ENCODE data around the gene C13orf46.

The C13orf46 gene

DNA sequence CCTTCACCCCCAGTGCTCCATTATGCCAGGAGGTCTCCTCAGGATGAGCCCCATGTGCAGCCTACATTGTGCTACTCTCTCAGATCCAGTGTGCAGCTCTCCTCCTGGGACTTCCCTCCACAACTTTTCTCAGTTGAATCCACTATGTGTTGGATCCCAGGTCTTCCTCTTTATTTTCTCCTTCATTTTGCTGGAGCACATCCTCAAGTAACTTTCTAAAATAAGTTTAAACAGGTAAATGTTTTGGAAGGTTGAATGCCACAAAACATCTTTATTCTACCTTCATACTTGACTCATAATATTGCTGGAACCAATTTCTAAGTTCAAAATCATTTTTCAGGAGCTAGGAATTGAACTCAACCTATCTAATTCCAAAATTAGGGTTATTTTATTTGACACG, 52.1 kb downstream of the C13orf46 start:
- 89% methylated on average over 1 of the region's 1 CpG for WGBS (ENCODE audit: insufficient coverage)
- Histone ChIP-seq H3K4me3 (ENCODE audit: control insufficient read depth in 1 of 7, extremely low read depth in 1 of 7, insufficient read depth in 4 of 7, low read depth in 2 of 7, low read length in 6 of 7) (no peak overlapping the region), H3K27me3 (replicated peaks in 2 of 5; ENCODE audit: control insufficient read depth in 4 of 5, insufficient read depth in 5 of 5, low read length in 4 of 5) (peaks cover 0 to 5% (median 0%) of the 10 kb centered on the region in 5 experiments), H3K4me1 (ENCODE audit: control extremely low read depth in 1 of 4, control insufficient read depth in 4 of 4, insufficient read depth in 4 of 4, low read length in 3 of 4) (peaks cover 0 to 2% (median 0%) of the 10 kb centered on the region in 4 experiments), H3K27ac (ENCODE audit: insufficient read depth in 1 of 2, low read depth in 1 of 2, low read length in 2 of 2, poor library complexity in 1 of 2, severe bottlenecking in 2 of 2) (no peak overlapping the region), H3K9me3 (ENCODE audit: control extremely low read depth in 1 of 5, control insufficient read depth in 4 of 5, insufficient read depth in 2 of 5, low read depth in 1 of 5, low read length in 4 of 5) (peaks cover 0 to 17% (median 4%) of the 10 kb centered on the region in 5 experiments), H3K36me3 (ENCODE audit: control insufficient read depth in 4 of 4, insufficient read depth in 4 of 4, low read length in 3 of 4) (no peaks in the 10 kb centered on the region)
- ChIA-PET CTCF (no interaction called here), POLR2A (no interaction called here)
- no peak for DNase-seq

DNA sequence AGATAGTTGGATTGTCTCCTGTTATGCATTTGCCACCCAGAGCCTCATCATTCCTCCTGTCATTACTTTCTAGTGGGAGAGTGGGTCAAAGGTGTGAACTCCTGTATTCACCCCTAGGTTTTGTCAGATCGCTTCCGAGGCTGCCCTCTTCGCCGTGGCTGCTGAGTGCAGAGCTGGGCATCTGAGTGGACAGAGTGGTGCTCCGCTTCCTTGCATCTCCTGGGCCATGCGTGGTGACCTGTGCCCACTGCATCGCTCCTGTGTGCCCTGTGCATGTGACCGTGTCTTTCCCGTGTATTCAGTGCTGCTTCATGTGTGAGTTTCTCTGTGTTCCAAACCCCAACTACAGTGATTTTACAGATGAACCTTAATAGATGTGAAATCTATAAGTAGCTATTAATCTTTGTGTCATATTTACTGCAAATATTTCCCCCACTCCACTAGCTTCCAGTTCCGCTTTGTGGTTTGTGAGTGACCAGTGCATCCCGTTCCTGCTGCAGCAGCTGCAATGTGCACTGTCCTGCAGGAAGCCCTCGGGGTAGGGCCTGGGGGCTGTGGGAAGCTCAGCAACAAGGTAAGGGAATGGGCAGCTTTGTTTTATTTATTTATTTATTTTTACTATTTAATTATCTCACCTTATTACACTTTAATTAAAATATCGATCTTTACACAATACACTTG, 53.1 kb downstream of the C13orf46 start:
- no peak overlapping the region for H3K4me3 ChIP-seq (ENCODE audit: control insufficient read depth in 1 of 7, extremely low read depth in 1 of 7, insufficient read depth in 4 of 7, low read depth in 2 of 7, low read length in 6 of 7)
- no peak overlapping the region for H3K27ac ChIP-seq (ENCODE audit: insufficient read depth in 1 of 2, low read depth in 1 of 2, low read length in 2 of 2, poor library complexity in 1 of 2, severe bottlenecking in 2 of 2)
- CTCF ChIA-PET, result no interaction called here
- WGBS (ENCODE audit: insufficient coverage), result 88% methylated on average over 8 of the region's 13 CpGs
- peaks cover 0 to 2% (median 0%) of the 10 kb centered on the region in 4 experiments for H3K4me1 ChIP-seq (ENCODE audit: control extremely low read depth in 1 of 4, control insufficient read depth in 4 of 4, insufficient read depth in 4 of 4, low read length in 3 of 4)
- POLR2A ChIA-PET, result no interaction called here
- no peaks in the 10 kb centered on the region for H3K36me3 ChIP-seq (ENCODE audit: control insufficient read depth in 4 of 4, insufficient read depth in 4 of 4, low read length in 3 of 4)
- H3K27me3 ChIP-seq (replicated peaks in 2 of 5; ENCODE audit: control insufficient read depth in 4 of 5, insufficient read depth in 5 of 5, low read length in 4 of 5), result peaks cover 0 to 7% (median 1%) of the 10 kb centered on the region in 5 experiments
- peak in 2 of 3 donors; percentile 18 to 22 for DNase-seq
- H3K9me3 ChIP-seq (ENCODE audit: control extremely low read depth in 1 of 5, control insufficient read depth in 4 of 5, insufficient read depth in 2 of 5, low read depth in 1 of 5, low read length in 4 of 5), result peaks cover 0 to 17% (median 4%) of the 10 kb centered on the region in 5 experiments

DNA sequence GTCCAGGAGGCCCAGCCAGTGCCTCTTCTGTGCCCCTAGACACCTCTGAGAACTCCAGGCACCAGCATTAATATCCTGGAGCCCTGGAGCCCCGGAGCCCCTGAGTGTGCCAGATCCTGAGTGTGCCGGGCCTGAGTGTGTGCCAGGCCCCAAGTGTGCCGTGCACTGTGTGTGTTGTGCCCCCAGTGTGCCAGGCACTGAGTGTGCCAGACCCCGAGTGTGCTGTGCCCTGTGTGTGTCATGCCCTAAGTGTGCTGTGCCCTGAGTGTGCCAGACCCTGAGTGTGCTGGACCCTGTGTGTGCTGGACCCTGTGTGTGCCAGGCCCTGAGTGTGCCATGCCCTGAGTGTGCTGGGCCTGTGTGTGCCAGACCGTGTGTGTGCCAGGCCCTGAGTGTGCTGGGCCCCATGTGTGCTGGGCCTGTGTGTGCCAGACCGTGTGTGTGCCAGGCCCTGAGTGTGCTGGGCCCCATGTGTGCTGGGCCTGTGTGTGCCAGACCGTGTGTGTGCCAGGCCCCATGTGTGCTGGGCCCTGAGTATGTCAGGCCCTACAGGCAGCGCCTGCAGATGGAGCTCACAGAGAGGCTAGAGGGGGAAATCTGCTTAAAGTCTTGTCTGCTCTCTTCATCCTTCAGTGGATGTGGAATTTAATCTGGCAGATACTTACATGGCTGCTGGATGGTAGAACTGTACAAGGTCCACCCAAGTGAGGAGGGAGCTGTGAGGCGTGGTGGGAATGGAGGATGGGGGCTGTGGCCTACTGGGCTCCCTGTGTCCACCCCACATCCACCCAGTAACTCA, 53.9 kb downstream of the C13orf46 start:
- Histone ChIP-seq H3K4me1 (ENCODE audit: control extremely low read depth in 1 of 4, control insufficient read depth in 4 of 4, insufficient read depth in 4 of 4, low read length in 3 of 4) (peaks cover 0 to 2% (median 0%) of the 10 kb centered on the region in 4 experiments), H3K9me3 (ENCODE audit: control extremely low read depth in 1 of 5, control insufficient read depth in 4 of 5, insufficient read depth in 2 of 5, low read depth in 1 of 5, low read length in 4 of 5) (peaks cover 0 to 17% (median 4%) of the 10 kb centered on the region in 5 experiments), H3K4me3 (ENCODE audit: control insufficient read depth in 1 of 7, extremely low read depth in 1 of 7, insufficient read depth in 4 of 7, low read depth in 2 of 7, low read length in 6 of 7) (no peak overlapping the region), H3K27me3 (replicated peaks in 2 of 5; ENCODE audit: control insufficient read depth in 4 of 5, insufficient read depth in 5 of 5, low read length in 4 of 5) (peaks cover 0 to 11% (median 2%) of the 10 kb centered on the region in 5 experiments), H3K36me3 (ENCODE audit: control insufficient read depth in 4 of 4, insufficient read depth in 4 of 4, low read length in 3 of 4) (no peaks in the 10 kb centered on the region), H3K27ac (ENCODE audit: insufficient read depth in 1 of 2, low read depth in 1 of 2, low read length in 2 of 2, poor library complexity in 1 of 2, severe bottlenecking in 2 of 2) (no peak overlapping the region)
- DNase-seq, result no peak
- CTCF ChIA-PET, result no interaction called here
- POLR2A ChIA-PET, result no interaction called here
- 92% methylated on average over 8 of the region's 9 CpGs for WGBS (ENCODE audit: insufficient coverage)

DNA sequence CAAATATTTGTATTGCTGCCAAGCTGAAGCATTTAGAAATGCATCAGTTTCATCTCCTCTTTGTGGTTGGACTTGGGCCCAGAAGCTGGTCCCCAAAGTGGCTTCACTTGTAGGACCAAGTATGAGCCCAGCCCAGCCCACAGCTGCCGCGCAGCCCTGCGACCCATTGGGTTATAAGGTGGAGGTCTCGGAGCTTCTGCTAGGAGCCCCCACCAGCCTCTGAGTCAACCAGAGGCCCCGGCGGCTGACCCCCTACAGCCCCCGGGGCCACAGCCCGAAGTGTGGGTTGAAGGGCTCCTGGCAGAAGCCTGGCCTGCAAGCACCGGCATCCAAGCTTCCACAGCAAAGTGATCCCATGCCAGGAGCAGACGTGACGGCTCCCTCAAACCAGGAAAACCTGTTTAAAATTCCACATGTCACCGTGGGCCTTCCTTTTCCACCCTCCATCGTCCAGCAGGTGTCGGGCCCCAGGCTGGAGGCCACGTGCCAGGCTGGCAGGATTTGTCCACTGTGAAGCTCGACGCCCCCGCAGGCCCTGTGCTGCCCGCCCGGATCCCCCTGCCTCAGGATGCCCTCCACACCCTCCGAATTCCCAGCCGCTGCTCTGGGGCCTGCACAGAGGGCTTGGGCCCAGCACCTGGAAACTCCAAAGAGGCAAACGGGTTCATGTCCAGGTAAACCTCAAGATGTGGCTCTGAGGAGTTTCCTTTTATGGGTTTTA, 54.7 kb downstream of the C13orf46 start:
- CTCF ChIA-PET, result no interaction called here
- H3K36me3 ChIP-seq (ENCODE audit: control insufficient read depth in 4 of 4, insufficient read depth in 4 of 4, low read length in 3 of 4), result no peaks in the 10 kb centered on the region
- WGBS (ENCODE audit: insufficient coverage), result 98% methylated on average over 20 of the region's 23 CpGs

DNA sequence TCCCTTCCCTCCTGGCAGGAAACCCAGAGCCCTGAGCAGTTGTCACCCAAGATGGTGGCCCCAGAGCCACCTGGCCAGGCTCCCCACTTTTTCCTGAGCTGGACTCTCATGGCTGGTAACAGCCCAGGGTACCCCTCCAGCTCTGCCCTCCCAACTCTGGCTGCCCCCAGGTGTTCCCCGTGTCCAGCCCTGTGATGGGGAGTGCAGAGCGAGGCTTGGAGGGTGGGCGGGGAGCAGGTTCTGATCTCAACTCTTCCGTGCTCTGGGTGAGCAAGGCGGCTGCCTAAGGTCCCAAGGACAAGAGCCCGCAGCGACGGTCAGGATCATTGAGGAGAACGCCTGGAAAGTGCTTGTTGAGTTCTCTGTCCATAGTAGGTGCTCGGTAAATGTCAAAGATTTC, 55.3 kb downstream of the C13orf46 start:
- Histone ChIP-seq H3K4me1 (ENCODE audit: control extremely low read depth in 1 of 4, control insufficient read depth in 4 of 4, insufficient read depth in 4 of 4, low read length in 3 of 4) (peaks cover 0 to 2% (median 0%) of the 10 kb centered on the region in 4 experiments), H3K27ac (ENCODE audit: insufficient read depth in 1 of 2, low read depth in 1 of 2, low read length in 2 of 2, poor library complexity in 1 of 2, severe bottlenecking in 2 of 2) (no peak overlapping the region), H3K9me3 (ENCODE audit: control extremely low read depth in 1 of 5, control insufficient read depth in 4 of 5, insufficient read depth in 2 of 5, low read depth in 1 of 5, low read length in 4 of 5) (peaks cover 0 to 19% (median 4%) of the 10 kb centered on the region in 5 experiments), H3K27me3 (replicated peaks in 2 of 5; ENCODE audit: control insufficient read depth in 4 of 5, insufficient read depth in 5 of 5, low read length in 4 of 5) (peaks cover 0 to 20% (median 5%) of the 10 kb centered on the region in 5 experiments), H3K4me3 (ENCODE audit: control insufficient read depth in 1 of 7, extremely low read depth in 1 of 7, insufficient read depth in 4 of 7, low read depth in 2 of 7, low read length in 6 of 7) (no peak overlapping the region), H3K36me3 (ENCODE audit: control insufficient read depth in 4 of 4, insufficient read depth in 4 of 4, low read length in 3 of 4) (no peaks in the 10 kb centered on the region)
- DNase-seq, result no peak
- WGBS (ENCODE audit: insufficient coverage), result 100% methylated on average over 8 of the region's 10 CpGs
- ChIA-PET CTCF (no interaction called here), POLR2A (no interaction called here)

More for the DNA sequence above, 54.7 kb downstream of the C13orf46 start:
- no peak overlapping the region for H3K27ac ChIP-seq (ENCODE audit: insufficient read depth in 1 of 2, low read depth in 1 of 2, low read length in 2 of 2, poor library complexity in 1 of 2, severe bottlenecking in 2 of 2)
- POLR2A ChIA-PET, result no interaction called here
- peaks cover 0 to 18% (median 5%) of the 10 kb centered on the region in 5 experiments for H3K27me3 ChIP-seq (replicated peaks in 2 of 5; ENCODE audit: control insufficient read depth in 4 of 5, insufficient read depth in 5 of 5, low read length in 4 of 5)
- H3K4me3 ChIP-seq (ENCODE audit: control insufficient read depth in 1 of 7, extremely low read depth in 1 of 7, insufficient read depth in 4 of 7, low read depth in 2 of 7, low read length in 6 of 7), result no peak overlapping the region
- H3K9me3 ChIP-seq (ENCODE audit: control extremely low read depth in 1 of 5, control insufficient read depth in 4 of 5, insufficient read depth in 2 of 5, low read depth in 1 of 5, low read length in 4 of 5), result peaks cover 0 to 17% (median 4%) of the 10 kb centered on the region in 5 experiments
- DNase-seq, result no peak
- peaks cover 0 to 2% (median 0%) of the 10 kb centered on the region in 4 experiments for H3K4me1 ChIP-seq (ENCODE audit: control extremely low read depth in 1 of 4, control insufficient read depth in 4 of 4, insufficient read depth in 4 of 4, low read length in 3 of 4)

DNA sequence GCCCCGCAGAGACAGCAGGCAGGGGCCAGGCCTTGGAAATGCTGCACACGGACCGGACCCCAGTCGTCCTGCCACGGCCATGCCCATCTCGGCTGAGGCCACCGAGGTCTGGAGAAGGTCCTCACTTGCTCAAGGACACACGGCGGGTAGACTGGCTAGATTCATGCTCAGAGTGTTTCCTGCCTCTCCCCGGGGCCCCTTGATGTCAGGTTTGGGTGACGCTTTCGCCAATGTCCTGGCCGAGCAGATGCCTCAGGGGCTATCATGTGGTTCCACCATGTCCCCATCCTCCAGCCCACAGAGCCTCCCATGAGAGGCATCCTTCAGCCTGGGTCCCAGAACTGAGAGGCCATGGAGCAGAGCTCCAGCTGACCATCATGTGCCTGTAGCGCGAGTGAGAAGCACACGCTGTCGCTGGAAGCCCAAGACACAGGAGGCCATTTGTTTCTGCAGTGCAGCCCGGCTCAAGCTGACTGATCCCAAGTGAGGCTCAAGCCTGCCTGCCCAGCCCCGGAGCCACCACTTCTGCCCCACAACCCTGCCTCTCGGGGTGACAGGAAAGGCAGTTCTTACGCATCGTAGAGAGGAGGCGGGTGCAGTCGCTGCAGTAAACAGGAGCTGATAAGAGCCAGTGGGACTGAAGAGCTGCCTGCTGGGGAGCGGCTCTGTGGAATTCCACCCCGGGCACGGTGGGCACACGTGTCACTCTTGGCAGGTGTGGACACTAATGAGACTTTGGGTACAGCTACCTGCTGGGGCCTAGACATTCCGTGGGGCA, 56.1 kb downstream of the C13orf46 start:
- CTCF ChIA-PET, result no interaction called here
- H3K4me1 ChIP-seq (ENCODE audit: control extremely low read depth in 1 of 4, control insufficient read depth in 4 of 4, insufficient read depth in 4 of 4, low read length in 3 of 4), result peaks cover 0 to 2% (median 0%) of the 10 kb centered on the region in 4 experiments

More for the DNA sequence above, 56.1 kb downstream of the C13orf46 start:
- Histone ChIP-seq H3K9me3 (ENCODE audit: control extremely low read depth in 1 of 5, control insufficient read depth in 4 of 5, insufficient read depth in 2 of 5, low read depth in 1 of 5, low read length in 4 of 5) (peaks cover 0 to 19% (median 4%) of the 10 kb centered on the region in 5 experiments), H3K27ac (ENCODE audit: insufficient read depth in 1 of 2, low read depth in 1 of 2, low read length in 2 of 2, poor library complexity in 1 of 2, severe bottlenecking in 2 of 2) (no peak overlapping the region), H3K36me3 (ENCODE audit: control insufficient read depth in 4 of 4, insufficient read depth in 4 of 4, low read length in 3 of 4) (no peaks in the 10 kb centered on the region), H3K27me3 (replicated peaks in 2 of 5; ENCODE audit: control insufficient read depth in 4 of 5, insufficient read depth in 5 of 5, low read length in 4 of 5) (peaks cover 0 to 20% (median 5%) of the 10 kb centered on the region in 5 experiments), H3K4me3 (ENCODE audit: control insufficient read depth in 1 of 7, extremely low read depth in 1 of 7, insufficient read depth in 4 of 7, low read depth in 2 of 7, low read length in 6 of 7) (no peak overlapping the region)
- DNase-seq, result no peak
- POLR2A ChIA-PET, result interaction anchor here (1.1 kb wide), 1 partner anchor 13 kb away, joined by 3 read pairs; no protein-coding TSS in a partner anchor
- WGBS (ENCODE audit: insufficient coverage), result 92% methylated on average over 29 of the region's 29 CpGs

All from common myeloid progenitor, CD34-positive (primary cell).